ENCODE results near the gene ZC3H18.

DNA sequence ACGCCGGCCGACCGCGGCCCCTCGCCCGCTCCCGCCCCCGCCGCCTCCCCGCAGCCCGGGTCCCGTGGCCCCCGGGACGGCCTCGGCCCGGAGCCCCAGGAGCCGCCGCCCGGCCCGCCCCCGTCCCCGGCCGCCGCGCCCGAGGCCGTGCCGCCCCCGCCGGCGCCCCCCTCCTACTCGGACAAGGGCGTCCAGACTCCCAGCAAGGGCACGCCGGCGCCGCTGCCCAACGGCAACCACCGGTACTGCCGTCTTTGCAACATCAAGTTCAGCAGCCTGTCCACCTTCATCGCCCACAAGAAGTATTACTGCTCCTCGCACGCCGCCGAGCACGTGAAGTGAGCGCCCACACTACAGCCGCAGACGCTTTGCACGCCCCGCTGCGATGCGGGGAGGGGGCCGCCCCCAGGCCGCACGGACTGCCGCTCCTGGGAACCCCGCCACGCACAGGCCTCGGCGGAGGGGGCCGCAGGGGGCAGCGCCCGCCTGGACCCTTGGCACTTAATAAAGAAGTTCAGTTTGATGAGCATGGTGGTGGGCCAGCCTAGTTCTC, 35.5 kb upstream of the ZC3H18 start:
- TF ChIP-seq, protein P1, sequence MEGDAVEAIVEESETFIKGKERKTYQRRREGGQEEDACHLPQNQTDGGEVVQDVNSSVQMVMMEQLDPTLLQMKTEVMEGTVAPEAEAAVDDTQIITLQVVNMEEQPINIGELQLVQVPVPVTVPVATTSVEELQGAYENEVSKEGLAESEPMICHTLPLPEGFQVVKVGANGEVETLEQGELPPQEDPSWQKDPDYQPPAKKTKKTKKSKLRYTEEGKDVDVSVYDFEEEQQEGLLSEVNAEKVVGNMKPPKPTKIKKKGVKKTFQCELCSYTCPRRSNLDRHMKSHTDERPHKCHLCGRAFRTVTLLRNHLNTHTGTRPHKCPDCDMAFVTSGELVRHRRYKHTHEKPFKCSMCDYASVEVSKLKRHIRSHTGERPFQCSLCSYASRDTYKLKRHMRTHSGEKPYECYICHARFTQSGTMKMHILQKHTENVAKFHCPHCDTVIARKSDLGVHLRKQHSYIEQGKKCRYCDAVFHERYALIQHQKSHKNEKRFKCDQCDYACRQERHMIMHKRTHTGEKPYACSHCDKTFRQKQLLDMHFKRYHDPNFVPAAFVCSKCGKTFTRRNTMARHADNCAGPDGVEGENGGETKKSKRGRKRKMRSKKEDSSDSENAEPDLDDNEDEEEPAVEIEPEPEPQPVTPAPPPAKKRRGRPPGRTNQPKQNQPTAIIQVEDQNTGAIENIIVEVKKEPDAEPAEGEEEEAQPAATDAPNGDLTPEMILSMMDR (IDR thresholded peaks at IDR 0.05; ENCODE audit: low read depth, low read length, poor library complexity, severe bottlenecking) = no peak
- TF ChIP-seq EZH2phosphoT487 (IDR thresholded peaks at IDR 0.05; ENCODE audit: borderline replicate concordance, low read length) = no peak
